ENCODE measurements around the gene BABAM2.

The BABAM2 gene

DNA sequence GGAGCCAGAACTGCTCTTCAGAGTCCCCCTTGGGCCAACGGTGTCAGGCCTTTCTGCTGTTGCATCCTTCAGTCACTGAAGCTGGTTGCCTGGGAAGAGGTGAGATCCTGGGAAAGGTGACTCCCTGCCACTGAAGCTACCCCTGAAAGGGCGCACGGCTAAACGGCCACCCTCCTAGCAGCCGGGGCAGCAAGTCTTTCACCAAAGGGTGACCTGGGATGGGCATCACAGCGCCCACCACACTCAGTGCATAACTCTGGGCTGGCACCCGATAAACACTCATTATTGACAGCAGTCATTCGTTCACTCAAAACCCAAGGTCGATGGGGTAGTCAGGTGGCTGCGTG lies 475.6 kb downstream of the BABAM2 start:
- TF ChIP-seq KLF16 (tag by site-specific recombination; IDR thresholded peaks at IDR 0.05), result no peak
- no peak for TF ChIP-seq ZNF350 (tag by site-specific recombination; IDR thresholded peaks at IDR 0.05)
- no peak for TF ChIP-seq PRDM4 (tag by site-specific recombination; IDR thresholded peaks at IDR 0.05)
- TF ChIP-seq, protein P1, sequence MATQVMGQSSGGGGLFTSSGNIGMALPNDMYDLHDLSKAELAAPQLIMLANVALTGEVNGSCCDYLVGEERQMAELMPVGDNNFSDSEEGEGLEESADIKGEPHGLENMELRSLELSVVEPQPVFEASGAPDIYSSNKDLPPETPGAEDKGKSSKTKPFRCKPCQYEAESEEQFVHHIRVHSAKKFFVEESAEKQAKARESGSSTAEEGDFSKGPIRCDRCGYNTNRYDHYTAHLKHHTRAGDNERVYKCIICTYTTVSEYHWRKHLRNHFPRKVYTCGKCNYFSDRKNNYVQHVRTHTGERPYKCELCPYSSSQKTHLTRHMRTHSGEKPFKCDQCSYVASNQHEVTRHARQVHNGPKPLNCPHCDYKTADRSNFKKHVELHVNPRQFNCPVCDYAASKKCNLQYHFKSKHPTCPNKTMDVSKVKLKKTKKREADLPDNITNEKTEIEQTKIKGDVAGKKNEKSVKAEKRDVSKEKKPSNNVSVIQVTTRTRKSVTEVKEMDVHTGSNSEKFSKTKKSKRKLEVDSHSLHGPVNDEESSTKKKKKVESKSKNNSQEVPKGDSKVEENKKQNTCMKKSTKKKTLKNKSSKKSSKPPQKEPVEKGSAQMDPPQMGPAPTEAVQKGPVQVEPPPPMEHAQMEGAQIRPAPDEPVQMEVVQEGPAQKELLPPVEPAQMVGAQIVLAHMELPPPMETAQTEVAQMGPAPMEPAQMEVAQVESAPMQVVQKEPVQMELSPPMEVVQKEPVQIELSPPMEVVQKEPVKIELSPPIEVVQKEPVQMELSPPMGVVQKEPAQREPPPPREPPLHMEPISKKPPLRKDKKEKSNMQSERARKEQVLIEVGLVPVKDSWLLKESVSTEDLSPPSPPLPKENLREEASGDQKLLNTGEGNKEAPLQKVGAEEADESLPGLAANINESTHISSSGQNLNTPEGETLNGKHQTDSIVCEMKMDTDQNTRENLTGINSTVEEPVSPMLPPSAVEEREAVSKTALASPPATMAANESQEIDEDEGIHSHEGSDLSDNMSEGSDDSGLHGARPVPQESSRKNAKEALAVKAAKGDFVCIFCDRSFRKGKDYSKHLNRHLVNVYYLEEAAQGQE (tag by site-specific recombination; IDR thresholded peaks at IDR 0.05), result no peak
- no peak for TF ChIP-seq KLF10 (tag by site-specific recombination; IDR thresholded peaks at IDR 0.05)
- TF ChIP-seq, protein P2, sequence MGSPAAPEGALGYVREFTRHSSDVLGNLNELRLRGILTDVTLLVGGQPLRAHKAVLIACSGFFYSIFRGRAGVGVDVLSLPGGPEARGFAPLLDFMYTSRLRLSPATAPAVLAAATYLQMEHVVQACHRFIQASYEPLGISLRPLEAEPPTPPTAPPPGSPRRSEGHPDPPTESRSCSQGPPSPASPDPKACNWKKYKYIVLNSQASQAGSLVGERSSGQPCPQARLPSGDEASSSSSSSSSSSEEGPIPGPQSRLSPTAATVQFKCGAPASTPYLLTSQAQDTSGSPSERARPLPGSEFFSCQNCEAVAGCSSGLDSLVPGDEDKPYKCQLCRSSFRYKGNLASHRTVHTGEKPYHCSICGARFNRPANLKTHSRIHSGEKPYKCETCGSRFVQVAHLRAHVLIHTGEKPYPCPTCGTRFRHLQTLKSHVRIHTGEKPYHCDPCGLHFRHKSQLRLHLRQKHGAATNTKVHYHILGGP (tag by site-specific recombination; IDR thresholded peaks at IDR 0.05), result no peak
- TF ChIP-seq ZNF354C (tag by site-specific recombination; IDR thresholded peaks at IDR 0.05; ENCODE audit: borderline replicate concordance, low read depth), result no peak
- TF ChIP-seq HOXC10 (CRISPR knock-in tag; IDR thresholded peaks at IDR 0.05), result no peak
- no peak for TF ChIP-seq ZNF140 (tag by site-specific recombination; IDR thresholded peaks at IDR 0.05)
- no peak for TF ChIP-seq ZNF510 (tag by site-specific recombination; IDR thresholded peaks at IDR 0.05; ENCODE audit: insufficient replicate concordance)
- TF ChIP-seq ZIC2 (tag by site-specific recombination; IDR thresholded peaks at IDR 0.05), result no peak
- TF ChIP-seq ZBTB48 (tag by site-specific recombination; IDR thresholded peaks at IDR 0.05), result no peak
- no peak for TF ChIP-seq ZNF791 (tag by site-specific recombination; IDR thresholded peaks at IDR 0.05)
- no peak for TF ChIP-seq ZNF19 (tag by site-specific recombination; IDR thresholded peaks at IDR 0.05; ENCODE audit: low read depth)
- TF ChIP-seq TSHZ1 (tag by site-specific recombination; IDR thresholded peaks at IDR 0.05; ENCODE audit: borderline replicate concordance), result no peak
- no peak for TF ChIP-seq ZNF658 (tag by site-specific recombination; IDR thresholded peaks at IDR 0.05)
- TF ChIP-seq ZNF513 (tag by site-specific recombination; IDR thresholded peaks at IDR 0.05), result no peak
- no peak for TF ChIP-seq OSR2 (tag by site-specific recombination; IDR thresholded peaks at IDR 0.05)
- no peaks in the 10 kb centered on the region for H3K36me3 ChIP-seq (ENCODE audit: control insufficient read depth in 2 of 2, insufficient read depth in 1 of 2, low read length in 2 of 2)
- no peaks in the 10 kb centered on the region for H3K4me1 ChIP-seq (ENCODE audit: control insufficient read depth, insufficient read depth, low read length)
- CTCF ChIA-PET, result interaction anchor here (1.2 kb wide), 1 partner anchor 30 kb away, joined by 3 read pairs; no protein-coding TSS in a partner anchor
- POLR2A ChIA-PET, result interaction anchor here (1.6 kb wide), 1 partner anchor 26 kb away, joined by 3 read pairs; the partner anchor contains the start of gene FOSL2
- H3K4me3 ChIP-seq (ENCODE audit: low read depth, low read length), result no peak overlapping the region
- no peaks in the 10 kb centered on the region for H3K9me3 ChIP-seq (ENCODE audit: control insufficient read depth, insufficient read depth, low read depth, low read length)
- H3K27ac ChIP-seq (ENCODE audit: extremely low read depth, low read depth, low read length), result no peak overlapping the region
